HG03280 (cell line): ENCODE measurements around the gene KSR2.
"Not testable (repeated sequence)": the region's sequence is repeated elsewhere in the genome, so short reads cannot be mapped to it uniquely, and the experiment has no call there.

Experiments
- ATAC-seq: cut with Tn5 transposase; IDR thresholded peaks from one replicate; pipeline ENCODE4 v1.9.1; 2021; ENCODE audit warnings: mild to moderate bottlenecking, moderate library complexity; ENCODE audit not compliant: unreplicated experiment

The KSR2 gene

GRCh38 chr12:117860787-117861290 lies 108.0 kb downstream of the KSR2 start:
- not testable (repeated sequence) for ATAC-seq

GRCh38 chr12:117860111-117860510 lies 108.7 kb downstream of the KSR2 start:
- no peak for ATAC-seq

GRCh38 chr12:117857632-117858612 lies 110.9 kb downstream of the KSR2 start:
- ATAC-seq, result no peak

- ATAC-seq, result not testable (repeated sequence)
Observed at GRCh38 chr12:117857139-117857538, 111.7 kb downstream of the KSR2 start.

- no peak for ATAC-seq
Observed at GRCh38 chr12:117855165-117855564, 113.6 kb downstream of the KSR2 start.

GRCh38 chr12:117854339-117855012 lies 114.3 kb downstream of the KSR2 start:
- ATAC-seq, result no peak

- ATAC-seq, result no peak
Observed at GRCh38 chr12:117853600-117853999, 115.2 kb downstream of the KSR2 start.

- no peak for ATAC-seq
Observed at GRCh38 chr12:117850048-117850447, 118.7 kb downstream of the KSR2 start.

- ATAC-seq, result no peak
Observed at GRCh38 chr12:117847371-117847770, 121.4 kb downstream of the KSR2 start.

GRCh38 chr12:117845271-117845904 lies 123.4 kb downstream of the KSR2 start:
- no peak for ATAC-seq

- no peak for ATAC-seq
Observed at GRCh38 chr12:117844114-117844830, 124.5 kb downstream of the KSR2 start.

- ATAC-seq, result no peak
Observed at GRCh38 chr12:117842630-117843029, 126.2 kb downstream of the KSR2 start.

- no peak for ATAC-seq
Observed at GRCh38 chr12:117842220-117842619, 126.6 kb downstream of the KSR2 start.

GRCh38 chr12:117837737-117838050 lies 131.1 kb downstream of the KSR2 start:
- no peak for ATAC-seq

- peak; percentile 54 for ATAC-seq
Observed at GRCh38 chr12:117836999-117837736, 131.6 kb downstream of the KSR2 start.

GRCh38 chr12:117836476-117836875 lies 132.3 kb downstream of the KSR2 start:
- no peak for ATAC-seq

GRCh38 chr12:117835156-117835555 lies 133.6 kb downstream of the KSR2 start:
- ATAC-seq, result no peak

GRCh38 chr12:117832459-117833457 lies 136.0 kb downstream of the KSR2 start:
- ATAC-seq, result no peak

- ATAC-seq, result no peak
Observed at GRCh38 chr12:117830471-117830870, 138.3 kb downstream of the KSR2 start.
